Spleen (tissue), 11 donors: Measurements from ENCODE around the gene OR7G2. TPM values are rescaled to one million over a fixed set of nuclear protein-coding genes. Genes with fewer than 3 reads are reported as not detected.

Experiments
- DNase-seq: peaks from one replicate; pipeline ENCODE4 v3.0.0-alpha.2; 2020
- H3K27ac ChIP-seq, 8 donors: fragments of 200-600 bp; sonication (generic) in 7 of 8; 1 replicate in 4 of 8; 2 replicates in 4 of 8; pipeline versions ENCODE4 v1.5.0 to v1.8.0; 2016 to 2021; ENCODE audit warnings: inconsistent platforms in 4 of 8, mild to moderate bottlenecking in 4 of 8, moderate library complexity in 1 of 8
- H3K27me3 ChIP-seq, 7 donors: fragments of 200-600 bp; sonication (generic) in 6 of 7; replicated peaks in 1 of 7; 1 replicate in 4 of 7; 2 replicates in 3 of 7; pipeline versions ENCODE4 v1.5.0 to v1.8.0; 2016 to 2021; ENCODE audit warnings: inconsistent platforms in 3 of 7, mild to moderate bottlenecking in 1 of 7
- H3K36me3 ChIP-seq, 6 donors: fragments of 200-600 bp; sonication (generic) in 5 of 6; 1 replicate in 4 of 6; 2 replicates in 2 of 6; pipeline versions ENCODE4 v1.5.0 to v1.8.0; 2016 to 2021; ENCODE audit warnings: inconsistent platforms in 2 of 6
- H3K4me1 ChIP-seq, 6 donors: fragments of 200-600 bp; sonication (generic) in 5 of 6; 1 replicate in 3 of 6; 2 replicates in 3 of 6; pipeline versions ENCODE4 v1.5.0 to v1.8.0; 2016 to 2021; ENCODE audit warnings: inconsistent platforms in 3 of 6
- H3K4me3 ChIP-seq, 8 donors: fragments of 200-600 bp; sonication (generic) in 7 of 8; 1 replicate in 4 of 8; 2 replicates in 4 of 8; pipeline versions ENCODE4 v1.5.0 to v1.8.0; 2016 to 2021; ENCODE audit warnings: inconsistent platforms in 4 of 8, mild to moderate bottlenecking in 4 of 8, moderate library complexity in 2 of 8
- H3K9me3 ChIP-seq, 8 donors: fragments of 200-600 bp; sonication (generic) in 7 of 8; 1 replicate in 4 of 8; 2 replicates in 4 of 8; pipeline versions ENCODE4 v1.5.0 to v1.8.0; 2016 to 2021; ENCODE audit warnings: inconsistent platforms in 4 of 8
- POLR2A ChIP-seq, 3 donors: fragments of 450-650 bp; IDR thresholded peaks; one replicate each; pipeline ENCODE4 v1.5.1; 2017; ENCODE audit warnings: antibody characterized with exemption in 3 of 3, mild to moderate bottlenecking in 1 of 3
- POLR2AphosphoS5 ChIP-seq, 3 donors: sonication (generic); formaldehyde crosslinking; IDR thresholded peaks; one replicate each; pipeline ENCODE4 v1.5.1; 2017; ENCODE audit warnings: antibody characterized with exemption in 3 of 3
- WGBS, 5 donors: extraction: QIAGEN DNeasy Blood & Tissue Kit in 3 of 5; methylation state at CpG; one replicate each; pipeline versions ENCODE4 v1.1.5 to v1.1.7; 2013 to 2018; 5-methylcytosine and 5-hydroxymethylcytosine counted together
- intact Hi-C: fragments of 100-400 bp; cut with DNase I; formaldehyde crosslinking; loops from one replicate; pipeline ENCODE4 v1.15.0; 2023; ENCODE audit warnings: low total_unique reads
- polyA plus RNA-seq, 3 donors: library from polyadenylated mRNA; stranded (reverse); fragments of 200-250 nt; gene quantifications; one replicate each; pipeline ENCODE4 v1.2.1, GENCODE V29; 2013
- small RNA-seq, 4 donors: library from RNA; depleted of rRNA; stranded (forward); fragments of <200 nt; gene quantifications; one replicate each; pipeline ENCODE3, GENCODE V24; 2016
- total RNA-seq, 7 donors: library from RNA; depleted of rRNA in 3 of 7; stranded (reverse); fragments of >200 nt in 3 of 7; fragmentation: NEBNext Ultra II Directional in 4 of 7; extraction: Animal tissue kit (Norgen Biotek cat#: 25700) in 4 of 7; gene quantifications; one replicate each; pipeline versions ENCODE4 v1.1.0 to v1.2.1, GENCODE V29; 2016 to 2021
- TF ChIP-seq, protein P1 (sequence below), 11 experiments: fragments of 200-600 bp in 7 of 11; fragments of 450-650 bp in 4 of 11; sonication (generic) in 4 of 11; IDR thresholded peaks in 8 of 11; conservative IDR thresholded peaks in 3 of 11; 1 replicate in 7 of 11; 2 replicates in 4 of 11; pipeline versions ENCODE4 v1.4.0 to v1.8.0; 2016 to 2021; ENCODE audit warnings: antibody characterized with exemption in 11 of 11, inconsistent platforms in 4 of 11, mild to moderate bottlenecking in 1 of 11
- donor health status: healthy with polysubstance abuse.
- donor health status: DM: no; HTN: no; CAD: no; lungs with moderate emphysema.
- donor health status: DM: no; HTN: no; CAD: no.
- donor health status: Bipolar disorder and iron deficiency.
- donor health status: healthy.
- donor health status: DM: no; HTN: no; CAD: no.
- donor health status: DM: yes; HTN: yes; CAD: no.

The OR7G2 gene
- total and polyA plus RNA-seq, 10 donors = not detected

DNA sequence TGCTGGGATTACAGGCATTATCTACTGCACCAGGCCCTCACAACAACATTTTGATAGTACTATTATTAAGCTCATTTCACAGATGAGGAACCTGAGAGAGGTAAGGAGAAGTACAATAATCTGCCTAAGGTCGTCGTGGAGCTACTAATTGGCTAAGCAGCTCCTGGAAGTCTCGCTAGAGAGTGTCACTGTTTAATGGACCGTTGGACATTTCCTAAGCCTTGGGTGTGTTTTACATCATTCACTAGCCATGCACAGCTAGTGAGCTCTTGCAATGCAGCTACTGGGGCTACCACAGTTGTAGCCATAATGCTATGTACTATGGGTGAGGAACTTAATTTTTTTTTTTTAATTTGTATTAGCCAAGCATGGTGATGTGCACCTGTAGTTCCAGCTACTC, 54.4 kb downstream of the OR7G2 start:
- 82 to 93% (median 86%) methylated on average over 4 of the region's 4 CpGs for whole genome bisulfite sequencing, 5 donors
- TF ChIP-seq POLR2A (IDR thresholded peaks at IDR 0.05) (no peak), POLR2AphosphoS5 (IDR thresholded peaks at IDR 0.05) (no peak)
- TF ChIP-seq, protein P1, sequence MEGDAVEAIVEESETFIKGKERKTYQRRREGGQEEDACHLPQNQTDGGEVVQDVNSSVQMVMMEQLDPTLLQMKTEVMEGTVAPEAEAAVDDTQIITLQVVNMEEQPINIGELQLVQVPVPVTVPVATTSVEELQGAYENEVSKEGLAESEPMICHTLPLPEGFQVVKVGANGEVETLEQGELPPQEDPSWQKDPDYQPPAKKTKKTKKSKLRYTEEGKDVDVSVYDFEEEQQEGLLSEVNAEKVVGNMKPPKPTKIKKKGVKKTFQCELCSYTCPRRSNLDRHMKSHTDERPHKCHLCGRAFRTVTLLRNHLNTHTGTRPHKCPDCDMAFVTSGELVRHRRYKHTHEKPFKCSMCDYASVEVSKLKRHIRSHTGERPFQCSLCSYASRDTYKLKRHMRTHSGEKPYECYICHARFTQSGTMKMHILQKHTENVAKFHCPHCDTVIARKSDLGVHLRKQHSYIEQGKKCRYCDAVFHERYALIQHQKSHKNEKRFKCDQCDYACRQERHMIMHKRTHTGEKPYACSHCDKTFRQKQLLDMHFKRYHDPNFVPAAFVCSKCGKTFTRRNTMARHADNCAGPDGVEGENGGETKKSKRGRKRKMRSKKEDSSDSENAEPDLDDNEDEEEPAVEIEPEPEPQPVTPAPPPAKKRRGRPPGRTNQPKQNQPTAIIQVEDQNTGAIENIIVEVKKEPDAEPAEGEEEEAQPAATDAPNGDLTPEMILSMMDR (IDR thresholded peaks at IDR 0.05 in 8 of 11, conservative IDR thresholded peaks at IDR 0.05 in 3 of 11) = no peak
- no peak overlapping the region for H3K4me3 ChIP-seq
- no peaks in the 10 kb centered on the region for H3K4me1 ChIP-seq
- H3K27me3 ChIP-seq = peaks cover 0 to 12% (median 0%) of the 10 kb centered on the region in 7 donors
- no peaks in the 10 kb centered on the region for H3K36me3 ChIP-seq
- intact Hi-C loops = no loop called here
- DNase-seq = no peak
- peaks cover 0 to 7% (median 0%) of the 10 kb centered on the region in 8 donors for H3K9me3 ChIP-seq
- no peak overlapping the region for H3K27ac ChIP-seq

Small RNA genes lying within 50 kb of the gene (small RNA-seq; reads per million reads assigned to genes)
- 0 reads per million in 4 donors for gene OR1M4P

Other genes with a start within 250 kb of the OR7G2 start
- under 1 TPM in 5 of 7 donors, not detected in 2; 0.07 to 0.54 (median 0.14) TPM for gene MUC16, start 97.1 kb downstream of the OR7G2 start, total RNA-seq
- under 1 TPM; 0.02 to 0.03 (median 0.02) TPM for gene MUC16, start 97.1 kb downstream of the OR7G2 start, polyA plus RNA-seq
- gene OR1M1, start 20.4 kb downstream of the OR7G2 start, total RNA-seq = not detected
- not detected for gene OR1M1, start 20.4 kb downstream of the OR7G2 start, polyA plus RNA-seq
- not detected for gene OR7G1, start 8.3 kb upstream of the OR7G2 start, total RNA-seq
- gene OR7G1, start 8.3 kb upstream of the OR7G2 start, polyA plus RNA-seq = not detected
- gene OR7G3, start 19.5 kb upstream of the OR7G2 start, total RNA-seq = not detected
- not detected for gene OR7G3, start 19.5 kb upstream of the OR7G2 start, polyA plus RNA-seq
- gene ZNF317, start 32.9 kb upstream of the OR7G2 start, total RNA-seq = 10 to 100 TPM; 33.5 to 43.8 (median 35.6) TPM
- gene ZNF317, start 32.9 kb upstream of the OR7G2 start, polyA plus RNA-seq = 10 to 100 TPM; 30.2 to 51.2 (median 31.2) TPM
- gene OR7D2, start 71.5 kb upstream of the OR7G2 start, total RNA-seq = not detected
- under 1 TPM in 2 of 3 donors, not detected in 1; 0.02 to 0.03 TPM for gene OR7D2, start 71.5 kb upstream of the OR7G2 start, polyA plus RNA-seq
- not detected for gene OR7D4, start 112.1 kb upstream of the OR7G2 start, total RNA-seq
- not detected for gene OR7D4, start 112.1 kb upstream of the OR7G2 start, polyA plus RNA-seq
- not detected for gene OR7E24, start 143.5 kb upstream of the OR7G2 start, total RNA-seq
- gene OR7E24, start 143.5 kb upstream of the OR7G2 start, polyA plus RNA-seq = not detected
- gene ZNF699, start 202.4 kb upstream of the OR7G2 start, total RNA-seq = 10 to 100 TPM in 5 of 7 donors, 1 to 10 TPM in 2; 7.7 to 16.2 (median 10.6) TPM
- gene ZNF699, start 202.4 kb upstream of the OR7G2 start, polyA plus RNA-seq = 1 to 10 TPM in 2 of 3 donors, under 1 TPM in 1; 0.67 to 1.4 (median 1.1) TPM
- gene ZNF559, start 216.7 kb upstream of the OR7G2 start, total RNA-seq = 10 to 100 TPM; 25.9 to 40.1 (median 27.6) TPM
- gene ZNF559, start 216.7 kb upstream of the OR7G2 start, polyA plus RNA-seq = 10 to 100 TPM; 27.7 to 33.5 (median 28.5) TPM